Neuronal stem cell (in vitro differentiated cells): ENCODE results near the gene SETD1B.
A peak's percentile ranks its signal among the peaks of the same experiment; 100 is the strongest.

Experiments
- DNase-seq: peaks from one replicate; pipeline ENCODE4 v3.0.0-alpha.2; 2013; ENCODE audit warnings: low spot score
- H2AFZ ChIP-seq: one replicate; pipeline ENCODE4 v1.6.1; 2013; ENCODE audit warnings: mild to moderate bottlenecking, low read length, inconsistent platforms
- H2AK5ac ChIP-seq: 2 replicates; pipeline ENCODE4 v1.6.1; 2013; ENCODE audit warnings: low read depth, mild to moderate bottlenecking, inconsistent platforms, low read length, moderate library complexity, mixed read lengths
- H2BK120ac ChIP-seq: 2 replicates; pipeline ENCODE4 v1.6.1; 2013; ENCODE audit warnings: low read depth, mild to moderate bottlenecking, inconsistent platforms, low read length, moderate library complexity, mixed read lengths
- H2BK12ac ChIP-seq: one replicate; pipeline ENCODE4 v1.6.1; 2013; ENCODE audit warnings: low read length, inconsistent platforms
- H2BK15ac ChIP-seq: 2 replicates; pipeline ENCODE4 v1.6.1; 2013; ENCODE audit warnings: mild to moderate bottlenecking, low read length, inconsistent platforms, mixed read lengths
- H2BK5ac ChIP-seq: one replicate; pipeline ENCODE4 v1.6.1; 2013; ENCODE audit warnings: inconsistent platforms, mild to moderate bottlenecking, low read length, moderate library complexity
- H3K14ac ChIP-seq: one replicate; pipeline ENCODE4 v1.6.1; 2013; ENCODE audit warnings: low read length, inconsistent platforms
- H3K18ac ChIP-seq: 2 replicates; pipeline ENCODE4 v1.6.1; 2013; ENCODE audit warnings: low read length, inconsistent platforms
- H3K23ac ChIP-seq: 2 replicates; pipeline ENCODE4 v1.6.1; 2013; ENCODE audit warnings: low read depth, mild to moderate bottlenecking, mixed read lengths, low read length, inconsistent platforms; ENCODE audit not compliant: poor library complexity
- H3K27ac ChIP-seq: replicated peaks from 3 replicates; pipeline ENCODE4 v1.5.1; 2013; ENCODE audit warnings: low read length, inconsistent platforms
- H3K27me3 ChIP-seq, 3 experiments: 2 replicates each; pipeline ENCODE4 v1.6.1; 2013; ENCODE audit warnings: low read length in 3 of 3, mild to moderate bottlenecking in 2 of 3, inconsistent platforms in 1 of 3, low read depth in 1 of 3, mixed read lengths in 1 of 3, moderate library complexity in 1 of 3; ENCODE audit not compliant: control insufficient read depth in 3 of 3, insufficient read depth in 3 of 3
- H3K36me3 ChIP-seq, 2 donors: replicated peaks in 1 of 2; 2 replicates each; pipeline ENCODE4 v1.6.1; 2013; ENCODE audit warnings: low read length in 2 of 2; ENCODE audit not compliant: control insufficient read depth in 2 of 2, insufficient read depth in 2 of 2
- H3K4ac ChIP-seq: 2 replicates; pipeline ENCODE4 v1.6.1; 2013; ENCODE audit warnings: inconsistent platforms, mild to moderate bottlenecking, low read length, moderate library complexity
- H3K4me1 ChIP-seq, 2 donors: 1 replicate in 1 of 2; 2 replicates in 1 of 2; pipeline ENCODE4 v1.6.1; 2013; ENCODE audit warnings: low read length in 2 of 2, low read depth in 1 of 2; ENCODE audit not compliant: control insufficient read depth in 2 of 2, insufficient read depth in 1 of 2
- H3K4me2 ChIP-seq: one replicate; pipeline ENCODE4 v1.6.1; 2013; ENCODE audit warnings: mild to moderate bottlenecking, low read length, inconsistent platforms; ENCODE audit not compliant: insufficient read depth, poor library complexity, severe bottlenecking
- H3K4me3 ChIP-seq, 2 donors: 2 replicates each; pipeline ENCODE4 v1.5.1; 2013; ENCODE audit warnings: low read length in 2 of 2, mild to moderate bottlenecking in 2 of 2, inconsistent platforms in 1 of 2, moderate library complexity in 1 of 2
- H3K79me1 ChIP-seq: one replicate; pipeline ENCODE4 v1.6.1; 2013; ENCODE audit warnings: low read depth, mild to moderate bottlenecking, inconsistent platforms, low read length, moderate library complexity
- H3K9ac ChIP-seq: one replicate; pipeline ENCODE4 v1.6.1; 2013; ENCODE audit warnings: mild to moderate bottlenecking, low read depth, low read length, inconsistent platforms; ENCODE audit not compliant: poor library complexity
- H3K9me3 ChIP-seq, 2 donors: replicated peaks in 1 of 2; 2 replicates each; pipeline versions ENCODE3 to v1.6.1; 2013; ENCODE audit warnings: low read length in 2 of 2, mild to moderate bottlenecking in 2 of 2, inconsistent platforms in 1 of 2, low read depth in 1 of 2, mixed read lengths in 1 of 2, moderate library complexity in 1 of 2; ENCODE audit not compliant: control insufficient read depth in 2 of 2, insufficient read depth in 1 of 2
- H4K8ac ChIP-seq: one replicate; pipeline ENCODE4 v1.6.1; 2013; ENCODE audit warnings: low read depth, mild to moderate bottlenecking, inconsistent platforms, low read length, moderate library complexity
- H4K91ac ChIP-seq: one replicate; pipeline ENCODE4 v1.6.1; 2013; ENCODE audit warnings: low read length, low read depth, mild to moderate bottlenecking, inconsistent platforms; ENCODE audit not compliant: poor library complexity
- WGBS, 2 donors: extraction: QIAGEN DNeasy Blood & Tissue Kit; methylation state at CpG; one replicate each; pipeline ENCODE4 v1.1.7; 2013; ENCODE audit warnings: missing lambda C conversion rate in 2 of 2, mixed read lengths in 1 of 2; ENCODE audit not compliant: insufficient read length in 2 of 2, insufficient replicate concordance in 1 of 2; ENCODE audit errors: extremely low coverage in 2 of 2; 5-methylcytosine and 5-hydroxymethylcytosine counted together

The SETD1B gene

DNA sequence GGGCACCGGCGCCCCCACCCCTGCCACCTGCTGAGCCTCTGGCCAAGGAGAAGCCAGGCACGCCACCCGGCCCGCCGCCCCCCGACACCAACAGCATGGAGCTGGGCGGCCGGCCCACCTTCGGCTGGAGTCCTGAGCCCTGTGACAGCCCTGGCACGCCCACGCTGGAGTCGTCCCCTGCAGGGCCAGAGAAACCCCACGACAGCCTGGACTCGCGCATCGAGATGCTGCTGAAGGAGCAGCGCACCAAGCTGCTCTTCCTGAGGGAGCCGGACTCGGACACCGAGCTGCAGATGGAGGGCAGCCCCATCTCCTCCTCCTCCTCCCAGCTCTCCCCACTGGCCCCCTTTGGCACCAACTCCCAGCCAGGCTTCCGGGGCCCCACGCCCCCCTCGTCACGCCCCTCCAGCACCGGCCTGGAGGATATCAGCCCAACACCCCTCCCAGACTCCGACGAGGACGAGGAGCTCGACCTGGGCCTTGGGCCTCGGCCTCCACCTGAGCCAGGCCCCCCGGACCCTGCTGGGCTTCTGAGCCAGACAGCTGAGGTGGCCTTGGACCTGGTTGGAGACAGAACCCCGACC lies 6.5 kb downstream of the SETD1B start:
- Histone ChIP-seq H4K91ac (no peak overlapping the region), H3K27ac (no peak overlapping the region), H3K14ac (no peak overlapping the region), H4K8ac (no peak overlapping the region), H3K9ac (no peak overlapping the region), H2BK12ac (peak overlapping the region; percentile 23), H2BK120ac (no peak overlapping the region), H3K36me3 (peaks cover 37 to 82% of the 10 kb centered on the region in 2 donors), H3K79me1 (peaks cover 33% of the 10 kb centered on the region), H3K27me3 (no peaks in the 10 kb centered on the region), H3K9me3 (no peaks in the 10 kb centered on the region), H3K4ac (no peak overlapping the region), H3K4me2 (no peak overlapping the region), H3K18ac (no peak overlapping the region), H2BK15ac (no peak overlapping the region), H3K4me1 (peaks cover 20 to 25% of the 10 kb centered on the region in 2 donors), H3K4me3 (no peak overlapping the region), H2AK5ac (peak overlapping the region; percentile 17), H2AFZ (no peak overlapping the region), H3K23ac (no peak overlapping the region), H2BK5ac (peak overlapping the region; percentile 78)
- DNase-seq = no peak
- no CpG with 5 or more reads among the region's 33 CpGs for WGBS, 2 donors

- Histone ChIP-seq H3K4me3 (peak overlapping the region; percentile 23 to 75), H3K4me2 (peak overlapping the region; percentile 83), H2BK12ac (no peak overlapping the region), H2AFZ (no peak overlapping the region), H3K18ac (no peak overlapping the region), H3K27ac (peak overlapping the region; percentile 25), H3K4me1 (peaks cover 17 to 21% of the 10 kb centered on the region in 2 donors), H3K23ac (no peak overlapping the region), H3K27me3 (no peaks in the 10 kb centered on the region), H3K9me3 (no peaks in the 10 kb centered on the region), H4K8ac (no peak overlapping the region), H3K36me3 (peaks cover 35 to 85% of the 10 kb centered on the region in 2 donors), H2BK15ac (peak overlapping the region; percentile 16), H2BK5ac (peak overlapping the region; percentile 78), H3K79me1 (peaks cover 31% of the 10 kb centered on the region), H3K4ac (no peak overlapping the region), H4K91ac (no peak overlapping the region), H2BK120ac (no peak overlapping the region), H2AK5ac (no peak overlapping the region), H3K14ac (no peak overlapping the region), H3K9ac (no peak overlapping the region)
- no peak for DNase-seq
- no CpG with 5 or more reads among the region's 6 CpGs for WGBS, 2 donors
Measured at GRCh38 chr12:121810833-121811433, 7.1 kb downstream of the SETD1B start.

GRCh38 chr12:121811434-121812319 lies 7.9 kb downstream of the SETD1B start:
- H2BK120ac ChIP-seq = peak overlapping the region; percentile 6
- peak overlapping the region; percentile 87 for H3K9ac ChIP-seq
- H2AFZ ChIP-seq = peak overlapping the region; percentile 0
- H3K36me3 ChIP-seq = peaks cover 39 to 88% of the 10 kb centered on the region in 2 donors
- no peak overlapping the region for H4K8ac ChIP-seq
- peaks cover 27% of the 10 kb centered on the region for H3K79me1 ChIP-seq
- H2BK15ac ChIP-seq = peak overlapping the region; percentile 54
- no peaks in the 10 kb centered on the region for H3K27me3 ChIP-seq
- no peak overlapping the region for H2BK12ac ChIP-seq
- H3K4me2 ChIP-seq = peak overlapping the region; percentile 83
- H3K4me1 ChIP-seq = peaks cover 12 to 15% of the 10 kb centered on the region in 2 donors
- peak overlapping the region; percentile 84 for H3K18ac ChIP-seq
- H3K27ac ChIP-seq = peak overlapping the region; percentile 60
- H2BK5ac ChIP-seq = no peak overlapping the region
- peak overlapping the region; percentile 23 to 86 for H3K4me3 ChIP-seq
- no peak overlapping the region for H3K14ac ChIP-seq
- H4K91ac ChIP-seq = no peak overlapping the region
- WGBS, 2 donors = no CpG with 5 or more reads among the region's 46 CpGs
- H3K23ac ChIP-seq = peak overlapping the region; percentile 13
- DNase-seq = peak; percentile 80
- no peaks in the 10 kb centered on the region for H3K9me3 ChIP-seq
- peak overlapping the region; percentile 36 for H2AK5ac ChIP-seq
- H3K4ac ChIP-seq = no peak overlapping the region
